HL-60 (cell line): Measurements from ENCODE around the gene GLYATL3.

Experiments used
- DNase-seq, 2 experiments: peaks; one replicate each; pipeline ENCODE4 v3.0.0-alpha.2; 2010 to 2020; ENCODE audit warnings: low read depth in 1 of 2, low spot score in 1 of 2
- H3K27ac ChIP-seq: fragments of 250-450 bp; sonication (Bioruptor Pico); replicated peaks from 2 replicates; pipeline ENCODE4 v1.5.1; 2020; ENCODE audit warnings: mild to moderate bottlenecking, moderate library complexity
- H3K27me3 ChIP-seq: fragments of 250-450 bp; sonication (Bioruptor Pico); 2 replicates; pipeline ENCODE4 v1.5.1; 2021; ENCODE audit warnings: mild to moderate bottlenecking, moderate library complexity; ENCODE audit not compliant: insufficient read depth, poor library complexity, severe bottlenecking
- H3K4me3 ChIP-seq: replicated peaks from 2 replicates; pipeline ENCODE4 v1.5.1; 2011; ENCODE audit warnings: mild to moderate bottlenecking, control low read depth, low read length; ENCODE audit not compliant: insufficient read depth
- GABPA ChIP-seq: IDR thresholded peaks from 2 replicates; pipeline ENCODE4 v1.6.1; 2012; ENCODE audit warnings: low read depth
- POLR2AphosphoS5 ChIP-seq: IDR thresholded peaks from 2 replicates; pipeline ENCODE4 v1.6.1; 2012; ENCODE audit warnings: low read depth
- SPI1 ChIP-seq: IDR thresholded peaks from 2 replicates; pipeline ENCODE4 v1.6.1; 2012; ENCODE audit warnings: low read depth, mild to moderate bottlenecking, borderline replicate concordance
- TF ChIP-seq, protein P1 (sequence below): IDR thresholded peaks from one replicate; pipeline ENCODE4 v1.5.1; 2011; ENCODE audit warnings: low read length, control low read depth, inconsistent platforms; ENCODE audit not compliant: insufficient read depth
- TF ChIP-seq, protein P2 (sequence below): IDR thresholded peaks from 2 replicates; pipeline ENCODE4 v1.6.1; 2012; ENCODE audit warnings: low read depth; ENCODE audit not compliant: insufficient replicate concordance

GLYATL3 gene

DNA sequence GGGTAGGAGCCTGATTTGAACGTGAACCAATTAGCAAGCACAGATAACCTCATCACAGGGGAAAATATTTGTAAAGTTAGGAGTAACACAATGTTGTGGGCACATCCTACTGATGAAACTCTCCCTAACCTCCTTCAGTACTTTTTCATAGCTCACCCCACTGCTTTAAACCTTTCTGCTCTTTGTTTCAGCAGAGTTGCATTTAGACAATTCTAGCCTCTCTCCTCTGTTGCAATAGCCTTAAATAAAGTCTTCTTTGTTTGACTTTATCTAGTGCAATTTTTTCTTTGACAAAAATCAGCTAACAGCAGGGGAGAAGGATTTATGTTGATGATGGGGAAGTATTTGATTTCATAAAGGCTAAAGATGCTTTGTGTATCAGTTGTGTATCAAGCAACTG, 64.8 kb downstream of the GLYATL3 start:
- Histone ChIP-seq H3K27ac (no peak overlapping the region), H3K27me3 (no peaks in the 10 kb centered on the region), H3K4me3 (no peak overlapping the region)
- TF ChIP-seq POLR2AphosphoS5: no peak
- TF ChIP-seq GABPA: no peak
- TF ChIP-seq SPI1: no peak
- TF ChIP-seq, protein P1, sequence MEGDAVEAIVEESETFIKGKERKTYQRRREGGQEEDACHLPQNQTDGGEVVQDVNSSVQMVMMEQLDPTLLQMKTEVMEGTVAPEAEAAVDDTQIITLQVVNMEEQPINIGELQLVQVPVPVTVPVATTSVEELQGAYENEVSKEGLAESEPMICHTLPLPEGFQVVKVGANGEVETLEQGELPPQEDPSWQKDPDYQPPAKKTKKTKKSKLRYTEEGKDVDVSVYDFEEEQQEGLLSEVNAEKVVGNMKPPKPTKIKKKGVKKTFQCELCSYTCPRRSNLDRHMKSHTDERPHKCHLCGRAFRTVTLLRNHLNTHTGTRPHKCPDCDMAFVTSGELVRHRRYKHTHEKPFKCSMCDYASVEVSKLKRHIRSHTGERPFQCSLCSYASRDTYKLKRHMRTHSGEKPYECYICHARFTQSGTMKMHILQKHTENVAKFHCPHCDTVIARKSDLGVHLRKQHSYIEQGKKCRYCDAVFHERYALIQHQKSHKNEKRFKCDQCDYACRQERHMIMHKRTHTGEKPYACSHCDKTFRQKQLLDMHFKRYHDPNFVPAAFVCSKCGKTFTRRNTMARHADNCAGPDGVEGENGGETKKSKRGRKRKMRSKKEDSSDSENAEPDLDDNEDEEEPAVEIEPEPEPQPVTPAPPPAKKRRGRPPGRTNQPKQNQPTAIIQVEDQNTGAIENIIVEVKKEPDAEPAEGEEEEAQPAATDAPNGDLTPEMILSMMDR: no peak
- TF ChIP-seq, protein P2, sequence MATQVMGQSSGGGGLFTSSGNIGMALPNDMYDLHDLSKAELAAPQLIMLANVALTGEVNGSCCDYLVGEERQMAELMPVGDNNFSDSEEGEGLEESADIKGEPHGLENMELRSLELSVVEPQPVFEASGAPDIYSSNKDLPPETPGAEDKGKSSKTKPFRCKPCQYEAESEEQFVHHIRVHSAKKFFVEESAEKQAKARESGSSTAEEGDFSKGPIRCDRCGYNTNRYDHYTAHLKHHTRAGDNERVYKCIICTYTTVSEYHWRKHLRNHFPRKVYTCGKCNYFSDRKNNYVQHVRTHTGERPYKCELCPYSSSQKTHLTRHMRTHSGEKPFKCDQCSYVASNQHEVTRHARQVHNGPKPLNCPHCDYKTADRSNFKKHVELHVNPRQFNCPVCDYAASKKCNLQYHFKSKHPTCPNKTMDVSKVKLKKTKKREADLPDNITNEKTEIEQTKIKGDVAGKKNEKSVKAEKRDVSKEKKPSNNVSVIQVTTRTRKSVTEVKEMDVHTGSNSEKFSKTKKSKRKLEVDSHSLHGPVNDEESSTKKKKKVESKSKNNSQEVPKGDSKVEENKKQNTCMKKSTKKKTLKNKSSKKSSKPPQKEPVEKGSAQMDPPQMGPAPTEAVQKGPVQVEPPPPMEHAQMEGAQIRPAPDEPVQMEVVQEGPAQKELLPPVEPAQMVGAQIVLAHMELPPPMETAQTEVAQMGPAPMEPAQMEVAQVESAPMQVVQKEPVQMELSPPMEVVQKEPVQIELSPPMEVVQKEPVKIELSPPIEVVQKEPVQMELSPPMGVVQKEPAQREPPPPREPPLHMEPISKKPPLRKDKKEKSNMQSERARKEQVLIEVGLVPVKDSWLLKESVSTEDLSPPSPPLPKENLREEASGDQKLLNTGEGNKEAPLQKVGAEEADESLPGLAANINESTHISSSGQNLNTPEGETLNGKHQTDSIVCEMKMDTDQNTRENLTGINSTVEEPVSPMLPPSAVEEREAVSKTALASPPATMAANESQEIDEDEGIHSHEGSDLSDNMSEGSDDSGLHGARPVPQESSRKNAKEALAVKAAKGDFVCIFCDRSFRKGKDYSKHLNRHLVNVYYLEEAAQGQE: no peak
- DNase-seq: no peak

DNA sequence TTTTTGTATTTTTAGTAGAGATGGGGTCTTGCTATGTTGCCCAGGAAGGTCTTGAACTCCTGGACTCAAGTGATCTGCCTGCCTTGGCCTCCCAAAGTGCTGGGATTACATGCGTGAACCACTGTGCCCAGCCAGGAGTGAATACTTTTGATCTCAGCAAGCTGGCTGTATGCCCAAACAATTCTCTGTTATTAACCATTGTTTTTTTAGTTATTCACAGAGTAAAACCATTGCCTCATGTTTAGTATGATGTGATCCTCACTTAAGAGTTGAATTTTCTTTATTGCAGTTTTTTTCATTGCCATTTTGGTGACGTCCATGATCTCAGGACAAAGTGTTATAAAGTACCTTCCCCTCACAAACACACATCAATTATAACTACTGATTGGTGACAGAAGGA, 65.5 kb downstream of the GLYATL3 start:
- H3K27ac ChIP-seq: no peak overlapping the region
- no peak for DNase-seq
- no peaks in the 10 kb centered on the region for H3K27me3 ChIP-seq
- no peak for TF ChIP-seq POLR2AphosphoS5
- TF ChIP-seq, protein P1: no peak
- TF ChIP-seq, protein P2: no peak
- TF ChIP-seq SPI1: no peak
- TF ChIP-seq GABPA: no peak
- H3K4me3 ChIP-seq: no peak overlapping the region

DNA sequence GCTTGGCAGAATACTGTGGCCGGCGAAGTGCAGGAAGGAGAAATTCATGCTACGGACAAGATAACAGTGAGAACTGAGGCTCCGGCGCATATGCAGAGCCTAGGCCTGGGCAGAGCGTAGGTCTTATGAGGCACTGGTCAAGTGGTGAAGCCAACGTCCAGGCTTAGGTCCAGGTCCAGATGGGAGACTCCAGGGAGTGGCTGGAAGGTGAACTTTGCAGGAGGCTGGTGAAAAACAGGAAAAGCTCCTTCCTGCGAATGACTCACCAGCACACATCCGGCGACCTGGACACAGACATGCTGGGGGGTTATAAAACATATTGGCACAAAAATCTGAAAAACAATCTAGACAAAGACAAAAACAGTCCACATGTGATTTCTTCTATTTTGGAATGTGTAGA, 66.1 kb downstream of the GLYATL3 start:
- no peaks in the 10 kb centered on the region for H3K27me3 ChIP-seq
- TF ChIP-seq GABPA (no peak), SPI1 (no peak), POLR2AphosphoS5 (no peak)
- TF ChIP-seq, protein P2: no peak
- TF ChIP-seq, protein P1: no peak
- no peak overlapping the region for H3K4me3 ChIP-seq
- no peak overlapping the region for H3K27ac ChIP-seq
- DNase-seq: no peak
